Measurements from ENCODE around the gene SSB.
"Not testable (repeated sequence)": the region's sequence is repeated elsewhere in the genome, so short reads cannot be mapped to it uniquely, and the experiment has no call there.

The SSB gene

GRCh38 chr2:169815849-169816248 is 17.2 kb downstream of the SSB start:
- TF ChIP-seq CTCF (conservative IDR thresholded peaks at IDR 0.05), result no peak

GRCh38 chr2:169816961-169817360 is 18.3 kb downstream of the SSB start:
- H3K27ac ChIP-seq, result not testable (repeated sequence)

More at GRCh38 chr2:169815849-169816248, 17.2 kb downstream of the SSB start:
- H3K27ac ChIP-seq, result no peak overlapping the region

- not testable (repeated sequence) for H3K27ac ChIP-seq
Observed at GRCh38 chr2:169817369-169817768, 18.7 kb downstream of the SSB start.

- TF ChIP-seq CTCF (conservative IDR thresholded peaks at IDR 0.05), result no peak
- H3K27ac ChIP-seq, result no peak overlapping the region
Observed at GRCh38 chr2:169818241-169818640, 19.6 kb downstream of the SSB start.

GRCh38 chr2:169819106-169819505 is 20.4 kb downstream of the SSB start:
- no peak overlapping the region for H3K27ac ChIP-seq
- no peak for TF ChIP-seq CTCF (conservative IDR thresholded peaks at IDR 0.05)

- H3K27ac ChIP-seq, result not testable (repeated sequence)
Observed at GRCh38 chr2:169820101-169820500, 21.4 kb downstream of the SSB start.

- no peak for TF ChIP-seq CTCF (conservative IDR thresholded peaks at IDR 0.05)
- no peak overlapping the region for H3K27ac ChIP-seq
Observed at GRCh38 chr2:169822036-169822435, 23.4 kb downstream of the SSB start.

GRCh38 chr2:169822785-169823392 is 24.2 kb downstream of the SSB start:
- no peak for TF ChIP-seq CTCF (conservative IDR thresholded peaks at IDR 0.05)
- H3K27ac ChIP-seq, result peak overlapping the region; percentile 85

GRCh38 chr2:169823996-169824372 is 25.3 kb downstream of the SSB start:
- TF ChIP-seq CTCF (conservative IDR thresholded peaks at IDR 0.05), result no peak
- peak overlapping the region; percentile 85 for H3K27ac ChIP-seq

Data from VCaP (cell line).